Measurements from ENCODE around the gene ANKS1B.

ANKS1B gene

DNA sequence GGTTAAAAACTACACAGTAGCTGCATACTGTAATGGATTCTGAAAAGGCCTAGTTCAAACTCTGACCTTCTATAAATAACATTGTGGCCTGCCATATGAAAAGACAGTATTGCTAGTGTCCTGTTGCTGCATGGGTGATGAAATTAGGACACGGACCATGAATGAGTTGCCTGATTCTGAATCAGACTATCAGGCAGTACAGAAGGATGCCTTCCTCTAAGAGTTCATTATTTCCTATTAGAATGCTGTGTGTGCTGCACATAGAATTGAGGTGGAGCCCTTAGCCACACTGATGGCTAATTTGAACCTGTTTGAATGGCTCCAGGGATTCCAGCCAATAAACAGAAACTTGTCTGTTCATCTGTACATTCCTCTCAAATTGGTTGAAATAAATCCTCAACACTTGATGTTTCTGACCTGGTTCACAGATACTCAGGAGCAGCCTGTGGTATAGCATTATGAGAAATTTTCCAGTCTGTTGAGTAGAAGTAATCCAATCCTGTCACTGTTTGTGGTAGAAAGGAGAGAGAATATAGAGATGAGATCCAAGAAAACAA, 856.4 kb downstream of the ANKS1B start:
- DNase-seq (ENCODE audit: low spot score) = no peak

DNA sequence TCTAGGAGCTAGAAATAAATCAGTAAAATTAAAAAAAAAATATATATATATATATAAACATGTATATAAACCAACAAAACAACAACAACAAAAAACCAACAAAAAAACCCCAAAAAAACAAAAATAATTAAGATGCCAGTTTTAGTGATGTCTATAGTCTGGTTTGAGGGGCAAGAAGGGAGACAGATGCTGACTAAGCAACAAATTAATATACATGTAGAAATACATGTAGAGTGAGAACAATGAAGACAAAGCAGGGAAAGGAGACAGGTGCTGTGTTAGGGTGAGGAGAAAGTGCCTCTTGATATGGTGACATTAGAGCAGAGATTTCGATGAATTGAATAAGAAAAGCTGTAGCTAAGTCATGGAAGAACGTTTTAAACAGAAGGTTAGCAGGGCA, 861.8 kb downstream of the ANKS1B start:
- DNase-seq (ENCODE audit: low spot score) = no peak

DNA sequence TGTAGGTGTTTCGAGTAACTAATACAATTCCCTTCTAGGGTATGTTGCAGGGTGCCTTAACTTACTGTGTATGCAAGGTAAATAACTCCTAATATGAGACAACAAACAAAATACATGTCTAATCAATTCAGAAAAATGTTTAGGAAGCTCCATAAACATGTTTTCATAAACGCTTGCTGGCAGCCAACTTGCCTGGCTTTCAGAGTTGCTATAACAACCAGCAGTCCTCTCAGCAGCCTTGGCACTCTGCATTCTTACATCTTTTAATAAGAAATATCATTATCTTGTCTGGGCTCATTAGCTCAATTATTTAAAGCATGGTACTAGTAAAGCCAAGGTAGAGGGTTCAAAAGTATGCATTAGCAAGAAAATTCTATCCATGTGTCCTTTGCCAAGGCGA, 862.2 kb downstream of the ANKS1B start:
- no peak for DNase-seq (ENCODE audit: low spot score)

DNA sequence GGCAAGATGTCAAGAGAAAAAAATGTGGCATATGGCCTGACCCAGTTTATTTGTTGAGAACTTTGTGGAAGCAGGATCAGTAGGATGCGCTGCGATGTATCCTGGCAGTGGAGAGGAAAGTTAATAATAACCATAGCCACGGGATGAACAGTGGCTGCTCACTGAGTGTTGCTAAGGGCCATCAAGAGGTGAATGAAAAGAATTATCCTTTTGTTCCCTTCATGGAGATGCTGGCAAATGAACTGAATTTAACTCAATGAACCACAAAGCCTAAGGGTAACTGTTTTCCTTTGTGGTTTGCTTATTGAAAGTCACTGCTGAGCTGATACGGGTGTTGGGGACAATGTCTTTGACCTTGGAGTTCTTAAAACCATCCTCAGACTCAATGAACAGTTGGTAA, 863.2 kb downstream of the ANKS1B start:
- DNase-seq (ENCODE audit: low spot score) = no peak

DNA sequence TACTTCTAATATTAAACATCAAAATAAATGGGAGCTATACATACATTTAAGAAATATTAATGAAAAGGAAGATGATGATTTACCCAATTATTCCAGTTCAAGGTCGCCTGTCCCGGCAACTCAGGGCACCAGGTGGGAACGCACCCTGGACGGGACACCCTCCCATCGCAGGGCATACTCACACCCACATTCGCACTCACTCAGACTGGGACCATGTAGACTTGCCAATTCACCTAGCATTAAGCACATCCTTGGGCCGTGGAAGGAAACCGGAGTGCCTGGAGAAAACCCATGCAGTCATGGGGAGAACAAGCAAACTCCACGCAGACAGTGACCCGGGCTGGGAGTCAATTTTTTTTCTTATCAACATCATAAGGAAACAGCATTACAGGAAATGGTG, 864.8 kb downstream of the ANKS1B start:
- no peak for DNase-seq (ENCODE audit: low spot score)

DNA sequence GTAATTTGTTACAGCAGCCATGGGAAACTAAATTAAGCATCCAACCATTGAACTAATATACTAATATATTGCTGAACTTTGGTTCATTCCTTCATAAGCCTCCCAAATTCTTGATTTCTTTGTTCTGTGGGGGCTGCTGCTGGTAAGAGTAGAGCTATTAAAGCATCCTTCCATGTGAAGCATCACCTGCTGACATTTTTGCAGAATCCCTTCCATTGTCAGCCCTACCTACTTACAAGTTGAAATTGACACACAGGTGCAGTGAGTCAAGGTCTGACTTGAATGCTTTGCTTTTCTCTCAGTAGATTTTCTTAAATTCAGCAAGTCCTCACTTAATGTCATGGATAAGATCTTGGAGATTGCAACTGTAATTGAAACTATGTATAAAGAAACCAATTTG, 865.3 kb downstream of the ANKS1B start:
- no peak for DNase-seq (ENCODE audit: low spot score)

DNA sequence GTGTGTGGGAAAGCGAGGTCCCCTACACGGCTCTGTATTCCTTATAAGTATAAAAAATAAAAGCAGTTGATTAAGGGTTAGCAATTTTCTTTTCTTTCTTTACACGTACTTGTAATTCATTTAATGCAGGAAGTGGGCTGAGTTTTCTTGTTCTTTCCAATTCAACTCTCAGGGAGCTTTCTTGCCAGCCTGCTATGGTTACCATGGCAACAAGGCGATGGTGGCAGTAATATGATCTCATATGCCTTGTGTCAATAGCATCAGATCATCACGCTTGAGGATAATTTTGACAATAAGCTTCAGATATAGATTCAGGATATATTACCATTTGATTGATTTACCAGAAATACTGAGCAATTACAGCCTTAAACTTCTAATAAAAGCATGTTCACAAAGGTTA, 873.1 kb downstream of the ANKS1B start:
- DNase-seq (ENCODE audit: low spot score) = no peak

DNA sequence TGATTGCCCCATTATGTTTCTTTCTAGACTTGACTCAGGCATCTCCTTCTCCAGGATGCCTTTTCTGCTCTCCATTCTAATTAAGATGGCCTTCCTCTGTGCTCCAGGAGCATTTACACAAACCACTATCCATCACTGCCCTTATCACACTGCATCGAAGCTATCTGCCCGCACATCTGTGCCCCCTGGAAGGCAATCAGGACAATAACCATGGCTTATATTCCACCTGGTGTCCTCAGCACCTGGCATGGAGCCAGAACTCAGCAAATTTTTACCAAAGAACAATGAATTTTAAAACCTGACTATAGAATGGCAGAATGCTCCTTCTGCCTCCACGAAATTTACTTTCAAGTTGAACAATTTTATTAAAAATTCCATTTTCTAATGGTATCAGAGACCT, 873.9 kb downstream of the ANKS1B start:
- no peak for DNase-seq (ENCODE audit: low spot score)

DNA sequence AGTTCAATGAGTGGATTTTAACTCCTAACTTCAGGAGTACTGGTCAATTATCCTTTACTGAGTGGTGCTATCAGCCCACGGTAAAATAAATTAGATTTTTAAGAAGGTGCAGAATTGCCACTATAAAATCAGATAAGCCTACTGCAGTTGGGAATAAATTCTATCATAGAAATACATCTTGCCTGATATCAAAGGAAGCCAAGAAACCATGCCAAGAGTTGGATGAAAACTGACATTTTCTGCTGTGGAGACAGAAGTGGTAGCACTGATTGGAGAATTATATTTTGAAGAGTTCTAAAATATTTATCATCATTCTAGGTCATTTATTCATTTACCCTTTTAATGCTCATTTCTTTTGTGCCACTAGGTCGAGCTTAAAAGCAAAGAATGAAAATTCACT, 874.5 kb downstream of the ANKS1B start:
- DNase-seq (ENCODE audit: low spot score) = no peak

DNA sequence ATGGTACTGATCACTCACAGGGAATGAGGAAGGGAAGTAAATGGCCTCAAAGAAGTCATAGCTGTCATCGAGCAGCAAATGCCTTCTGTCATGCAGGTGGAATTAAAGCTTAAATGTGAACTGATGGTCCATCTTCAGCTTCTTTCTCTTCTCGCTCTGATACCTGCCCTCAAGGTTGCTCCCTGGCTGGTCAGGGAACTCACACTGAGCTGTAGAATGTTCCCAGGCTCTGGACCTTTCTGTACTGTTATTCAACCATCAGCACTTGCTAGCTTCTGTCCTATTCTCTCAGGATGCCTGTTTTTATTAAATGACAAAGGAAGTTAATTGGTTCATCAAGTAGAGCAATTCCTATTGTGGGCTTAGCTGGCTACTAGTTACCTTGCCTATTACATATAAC, 875.8 kb downstream of the ANKS1B start:
- DNase-seq (ENCODE audit: low spot score) = no peak

DNA sequence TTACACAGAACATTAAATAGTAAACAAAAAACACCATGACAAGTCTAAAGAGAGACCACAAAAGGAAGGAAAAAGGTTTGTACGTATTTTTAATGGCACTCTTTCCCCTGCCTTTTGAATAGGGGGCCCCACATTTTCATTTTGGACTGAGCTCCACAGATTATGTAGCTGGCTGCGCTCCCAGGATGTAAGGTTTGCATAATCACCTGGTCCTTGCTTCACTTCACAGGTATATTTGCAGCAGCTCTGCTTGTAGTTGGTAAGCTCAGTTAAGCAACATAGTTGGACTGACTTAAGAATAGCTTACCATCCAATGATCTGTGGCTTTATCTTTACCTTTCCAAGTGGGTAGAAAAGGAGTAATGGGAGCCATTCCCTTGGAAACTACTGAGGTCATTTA, 885.0 kb downstream of the ANKS1B start:
- DNase-seq (ENCODE audit: low spot score) = no peak

DNA sequence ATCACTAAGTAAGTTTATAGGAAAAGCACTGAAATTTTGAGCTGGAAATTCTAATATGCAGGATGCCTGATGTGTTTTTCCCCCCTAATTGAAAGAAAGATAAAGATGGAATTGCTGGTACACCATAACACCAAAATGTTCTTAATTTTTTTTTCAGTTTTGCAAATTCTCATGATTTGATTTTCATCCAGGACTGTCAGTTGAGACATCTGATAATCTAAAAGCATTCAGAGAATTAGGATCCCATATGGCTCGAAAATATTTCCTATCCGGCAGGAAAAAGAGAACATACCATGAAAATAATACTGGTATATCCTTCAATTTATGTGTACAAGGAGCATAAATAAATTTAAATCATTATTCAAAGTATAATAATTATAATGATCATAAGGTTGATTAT, 887.6 kb downstream of the ANKS1B start:
- DNase-seq (ENCODE audit: low spot score) = no peak

DNA sequence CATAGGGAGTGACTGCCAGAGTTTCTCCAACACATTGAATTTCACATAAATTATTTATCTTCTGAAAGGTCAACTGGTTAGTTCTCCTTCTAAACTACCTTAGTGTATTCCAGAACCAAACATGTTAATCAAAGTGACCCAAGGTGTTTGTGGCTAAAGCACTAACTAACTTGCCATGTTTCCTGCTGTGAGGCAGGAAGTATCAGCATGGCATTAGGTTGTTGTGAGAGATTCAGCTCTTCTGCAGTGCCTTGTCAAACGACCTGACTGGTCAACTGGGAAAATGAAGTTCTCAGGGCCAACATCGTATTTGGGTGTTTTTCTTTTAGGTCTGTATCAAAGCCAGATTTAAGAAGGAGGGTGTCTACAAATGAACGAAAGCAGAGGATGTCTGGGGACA, 891.6 kb downstream of the ANKS1B start:
- DNase-seq (ENCODE audit: low spot score) = no peak

DNA sequence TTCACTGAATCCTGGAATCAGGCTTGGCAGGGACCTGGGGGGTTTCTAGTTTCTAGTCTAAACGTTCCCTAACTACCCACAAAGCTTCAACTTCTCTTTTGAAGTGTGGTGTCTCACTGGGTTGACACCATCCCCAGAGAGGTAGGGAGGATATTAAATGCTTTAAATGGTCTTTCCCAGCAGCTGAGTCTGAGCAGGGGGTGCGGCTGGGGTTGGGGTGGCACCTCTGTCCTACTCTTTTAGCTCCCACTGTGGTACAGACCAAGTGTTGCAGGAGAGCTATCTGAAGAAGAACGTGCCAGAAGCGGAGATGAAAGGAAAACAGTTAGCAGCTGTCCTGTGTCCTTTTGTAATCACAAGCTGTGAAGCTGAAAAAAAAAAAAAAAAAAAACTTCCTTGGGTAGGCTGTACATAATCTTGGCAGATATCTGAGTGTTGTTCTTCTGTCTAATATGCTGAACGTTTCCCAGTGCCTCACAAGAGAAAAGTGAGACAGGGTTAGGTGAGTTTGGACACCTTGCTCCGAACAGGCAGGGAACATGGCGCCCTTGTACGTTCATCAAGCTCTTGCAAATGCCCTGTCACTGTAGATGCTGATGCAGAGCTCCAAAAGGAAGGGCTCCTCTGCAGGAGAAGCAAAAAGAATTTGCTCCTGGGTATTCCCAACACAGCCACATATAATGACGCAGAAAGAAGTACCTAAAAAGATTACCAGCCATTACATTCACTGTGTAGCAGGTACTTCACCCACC, 892.5 kb downstream of the ANKS1B start:
- DNase-seq (ENCODE audit: low spot score) = no peak

DNA sequence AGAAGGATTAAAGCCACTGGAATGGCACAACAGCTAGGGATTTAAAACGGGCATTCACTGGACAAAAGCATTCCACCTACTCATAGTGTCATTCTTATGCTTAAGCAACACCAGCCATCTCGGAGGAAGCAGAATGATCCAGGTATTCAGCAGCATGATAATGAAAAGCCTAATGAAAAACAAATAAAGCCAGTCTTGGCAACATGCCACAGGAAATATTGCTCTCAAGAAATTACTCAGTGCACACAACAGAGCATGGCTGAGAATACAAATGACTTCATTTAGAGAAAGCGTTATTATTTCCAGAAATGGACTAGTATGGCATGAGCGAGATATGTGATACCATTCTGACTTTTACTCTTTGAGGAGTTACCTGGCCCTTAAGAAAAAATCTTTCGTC, 897.5 kb downstream of the ANKS1B start:
- no peak for DNase-seq (ENCODE audit: low spot score)

DNA sequence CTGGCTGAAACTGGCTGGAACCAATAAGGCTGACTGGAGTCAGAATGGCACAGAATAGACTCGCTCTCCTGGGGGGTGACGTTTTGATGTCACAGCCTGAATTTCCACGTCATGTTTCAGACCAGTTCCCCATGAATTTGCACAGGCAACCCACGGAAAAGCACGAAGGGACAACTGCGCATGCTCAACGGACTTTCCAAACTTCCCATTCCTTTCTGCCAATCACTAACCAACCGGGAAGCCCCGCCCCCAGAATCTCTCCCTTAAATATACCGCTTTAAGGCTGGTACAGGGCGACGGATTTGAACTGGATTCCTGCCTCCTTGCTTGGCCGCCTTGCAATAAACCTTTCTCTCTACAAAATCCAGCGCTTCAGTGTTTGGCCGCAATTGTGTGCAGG, 904.9 kb downstream of the ANKS1B start:
- no peak for DNase-seq (ENCODE audit: low spot score)

DNA sequence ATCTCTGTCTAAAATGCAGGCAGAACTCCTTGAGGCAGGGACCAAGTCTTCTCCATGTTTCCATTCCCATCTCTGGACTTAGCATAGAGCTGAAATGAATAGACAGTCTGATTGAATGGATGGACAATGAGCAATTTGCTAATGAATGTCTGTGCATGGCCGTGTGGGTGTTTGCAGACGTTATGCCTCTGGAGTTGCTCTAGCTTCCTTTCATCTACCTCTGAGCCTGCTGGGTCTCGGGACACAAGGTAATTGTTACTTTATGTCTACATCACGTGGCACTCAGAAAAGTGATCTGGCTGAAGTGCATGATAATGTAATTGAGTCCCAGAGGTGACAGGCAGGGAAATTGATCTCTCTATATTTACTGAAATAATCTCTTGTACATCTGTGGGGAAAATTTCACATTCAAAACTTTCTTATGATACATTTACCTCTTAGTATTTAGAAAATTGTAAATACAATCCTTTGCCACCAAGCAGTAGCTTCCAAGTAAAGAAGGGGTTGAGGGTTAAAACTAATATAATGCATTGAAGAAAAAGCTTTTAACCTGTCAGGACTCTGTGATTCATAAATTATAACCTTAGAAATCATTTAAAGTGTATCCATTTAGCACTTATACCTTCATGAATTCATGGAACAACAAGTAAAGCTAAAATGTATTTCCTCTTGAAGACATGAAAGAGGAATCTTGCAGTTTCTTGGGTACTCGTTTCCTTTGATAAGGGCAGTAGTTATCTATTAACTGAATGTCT, 915.6 kb downstream of the ANKS1B start:
- DNase-seq (ENCODE audit: low spot score) = no peak

DNA sequence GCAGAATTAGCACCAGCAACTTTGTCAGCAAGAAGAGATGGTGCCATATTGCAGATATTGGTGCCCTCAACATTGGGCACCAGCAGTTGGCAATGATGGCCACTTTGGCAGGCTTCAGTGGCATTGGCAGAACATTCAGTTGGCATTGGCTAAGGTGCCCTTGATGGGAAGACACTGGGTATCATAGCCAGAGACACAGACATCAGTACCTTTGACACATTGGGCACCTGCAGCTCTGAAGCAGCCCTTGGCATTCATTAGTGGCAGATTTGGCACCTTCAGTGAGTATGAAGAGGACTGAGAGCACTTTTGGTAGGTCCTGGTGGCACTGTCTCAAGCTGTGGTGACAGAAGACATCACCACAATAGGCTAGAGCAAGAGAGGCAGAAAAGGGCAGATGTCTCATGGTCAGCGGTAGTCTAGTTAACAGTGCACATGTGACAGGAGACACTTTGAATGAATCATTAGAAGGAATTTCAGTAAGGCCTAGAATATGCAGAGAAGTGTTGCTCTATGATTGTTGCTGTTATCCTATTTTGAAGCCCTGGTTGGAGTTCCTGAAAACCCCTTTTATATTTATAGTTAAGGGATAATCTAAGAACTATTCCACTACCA, 917.5 kb downstream of the ANKS1B start:
- DNase-seq (ENCODE audit: low spot score) = no peak

DNA sequence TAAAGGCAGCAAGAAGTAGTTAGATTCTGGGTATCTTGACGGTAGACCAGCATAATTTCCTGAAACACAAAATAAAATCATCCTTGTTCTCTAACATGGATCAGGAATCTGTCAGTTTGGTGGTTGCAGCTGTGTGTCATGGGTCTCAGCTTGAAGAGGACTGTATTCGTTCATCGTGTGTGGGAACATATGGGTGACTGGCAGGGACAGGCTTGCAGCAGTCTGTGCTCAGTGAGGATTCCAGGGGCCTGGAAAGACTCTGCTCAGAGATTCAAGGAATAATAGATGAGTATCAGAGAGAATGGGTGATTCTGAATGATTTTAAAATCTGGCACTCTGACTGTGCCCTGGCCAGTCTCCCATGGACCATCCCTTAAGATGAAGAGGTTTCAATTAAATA, 918.0 kb downstream of the ANKS1B start:
- no peak for DNase-seq (ENCODE audit: low spot score)

DNA sequence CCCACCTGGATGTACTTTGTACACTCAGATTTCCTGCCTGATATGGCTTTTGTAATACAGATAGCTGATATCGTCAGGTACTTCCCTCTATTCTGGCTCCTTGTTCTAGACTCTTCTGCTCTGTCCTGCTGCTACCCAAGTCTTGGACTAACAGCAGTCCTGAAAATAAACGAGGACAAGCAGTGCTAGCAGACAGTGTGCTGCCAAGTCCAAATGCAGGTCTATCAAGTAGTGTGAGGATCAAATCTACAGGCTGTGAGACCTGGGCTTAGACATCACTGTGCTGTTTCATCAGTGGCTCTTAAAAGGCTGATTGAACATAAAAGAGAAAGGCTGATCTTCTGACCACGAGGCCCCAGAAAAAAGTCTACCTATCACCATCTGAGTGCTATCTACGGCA, 921.6 kb downstream of the ANKS1B start:
- no peak for DNase-seq (ENCODE audit: low spot score)

DNA sequence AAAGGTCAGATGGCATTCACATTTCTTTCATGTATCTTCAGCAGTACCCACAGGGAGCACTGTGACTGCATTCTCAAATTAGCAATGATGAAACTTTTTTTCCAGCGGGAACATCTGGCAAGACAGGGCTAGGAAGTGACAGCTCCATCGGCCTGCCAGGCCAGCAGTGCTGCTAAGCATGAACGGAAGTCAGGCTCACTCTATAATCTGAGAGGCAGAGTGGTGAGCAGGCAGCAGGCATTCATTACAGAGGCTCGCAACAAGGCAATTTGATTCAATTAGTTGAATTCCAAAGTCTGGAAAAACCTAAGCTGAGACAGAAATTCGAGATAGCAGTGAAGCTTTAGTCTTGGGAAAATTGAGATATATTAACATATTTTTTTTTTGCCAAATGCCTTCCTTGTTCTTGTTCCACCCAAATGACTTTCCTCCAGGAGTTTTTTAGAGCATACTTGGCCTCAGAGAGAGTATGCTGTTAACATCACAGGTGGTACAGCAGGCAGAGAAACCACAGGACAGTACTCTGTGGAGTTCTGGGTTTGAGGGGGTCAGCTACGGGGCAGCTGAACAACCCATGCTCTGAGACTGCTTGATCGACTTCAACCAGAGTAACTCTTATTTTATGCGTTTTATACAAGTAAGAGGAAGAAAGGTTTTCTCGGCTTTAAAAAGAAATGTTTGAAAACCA, 924.8 kb downstream of the ANKS1B start:
- DNase-seq (ENCODE audit: low spot score) = no peak

DNA sequence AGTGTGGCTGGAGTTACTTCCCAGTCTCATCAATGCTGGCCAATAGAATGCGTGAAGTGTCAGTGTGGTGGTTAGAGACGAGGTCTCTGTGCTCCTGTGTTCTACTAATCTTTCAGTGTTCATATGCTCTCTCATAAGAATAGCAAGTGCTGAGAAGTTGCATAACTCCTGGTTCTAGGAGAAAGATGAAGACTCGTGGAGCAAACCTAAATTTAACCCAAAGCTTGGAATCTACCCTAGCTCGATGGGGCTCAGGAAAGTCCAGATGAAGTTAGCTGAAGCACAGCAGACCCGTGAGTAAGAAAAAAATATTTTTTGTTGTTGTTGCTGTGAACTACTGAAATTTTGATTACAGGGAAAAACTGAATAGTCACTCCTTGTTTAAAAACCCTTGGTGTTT, 927.1 kb downstream of the ANKS1B start:
- no peak for DNase-seq (ENCODE audit: low spot score)

DNA sequence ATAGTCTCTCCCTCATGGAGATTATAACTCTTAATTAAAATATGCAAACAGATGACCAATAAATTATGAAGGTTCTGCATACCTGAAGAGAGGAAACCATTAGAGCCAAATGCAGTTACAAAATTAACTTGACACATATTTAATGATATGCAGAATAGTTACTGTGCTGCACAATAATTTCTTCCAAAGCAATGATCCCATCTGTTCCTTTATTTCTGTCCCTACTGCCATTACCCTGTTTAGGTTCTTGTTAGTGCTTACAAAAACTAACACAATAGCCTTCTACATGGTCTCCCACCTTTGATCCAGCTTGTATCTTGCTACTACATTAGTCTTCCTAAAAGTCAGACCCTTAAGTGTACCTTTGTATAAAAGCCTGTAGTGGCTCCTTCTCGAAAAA, 928.5 kb downstream of the ANKS1B start:
- no peak for DNase-seq (ENCODE audit: low spot score)

All from germinal center (tissue), 1 donor.